HG03558 (cell line): ENCODE data around the gene TAF1D.
"Not testable (repeated sequence)": the region's sequence is repeated elsewhere in the genome, so short reads cannot be mapped to it uniquely, and the experiment has no call there.

Source experiments
- ATAC-seq: cut with Tn5 transposase; IDR thresholded peaks from one replicate; pipeline ENCODE4 v1.9.1; 2021; ENCODE audit warnings: moderate number of reproducible peaks; ENCODE audit not compliant: unreplicated experiment; ENCODE audit errors: extremely low read depth

Gene TAF1D

DNA sequence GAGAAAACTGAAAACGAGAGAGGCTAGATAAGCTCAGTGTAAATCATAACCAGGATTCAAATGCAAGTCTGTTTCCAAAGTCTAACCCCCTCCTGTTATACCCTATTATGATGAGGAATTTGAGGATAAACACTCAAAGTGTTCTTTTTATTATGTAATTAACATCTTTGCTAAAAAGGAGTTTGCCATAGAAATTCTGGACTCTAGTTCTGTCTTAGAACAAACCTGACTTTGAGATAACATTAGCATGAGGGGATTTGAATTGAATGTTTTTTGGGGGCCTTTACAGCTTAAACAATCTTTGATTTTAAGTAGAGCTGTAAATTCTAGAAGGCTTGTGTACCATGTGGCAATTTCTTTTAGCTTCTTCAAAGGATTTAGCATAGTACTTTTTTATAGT lies 9.7 kb upstream of the TAF1D start:
- ATAC-seq, result no peak

DNA sequence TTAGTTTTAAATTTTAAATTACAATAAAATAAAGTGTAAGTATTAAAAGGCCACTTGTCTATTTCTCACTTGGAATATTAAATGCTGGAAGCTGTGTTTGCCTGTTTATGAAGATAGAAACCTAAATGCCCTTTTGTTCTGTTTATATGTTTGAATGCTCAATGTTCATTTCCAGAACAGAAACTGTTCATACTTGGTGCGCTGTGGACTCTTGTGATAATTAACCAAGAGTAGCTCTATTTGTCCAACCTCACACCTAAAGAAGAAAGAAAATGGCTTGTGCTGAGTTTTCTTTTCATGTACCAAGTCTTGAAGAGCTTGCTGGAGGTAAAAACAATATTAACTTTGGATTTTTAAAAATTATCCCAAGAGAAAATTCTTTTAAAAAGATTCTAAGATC lies 5.8 kb upstream of the TAF1D start:
- peak; percentile 94 for ATAC-seq

DNA sequence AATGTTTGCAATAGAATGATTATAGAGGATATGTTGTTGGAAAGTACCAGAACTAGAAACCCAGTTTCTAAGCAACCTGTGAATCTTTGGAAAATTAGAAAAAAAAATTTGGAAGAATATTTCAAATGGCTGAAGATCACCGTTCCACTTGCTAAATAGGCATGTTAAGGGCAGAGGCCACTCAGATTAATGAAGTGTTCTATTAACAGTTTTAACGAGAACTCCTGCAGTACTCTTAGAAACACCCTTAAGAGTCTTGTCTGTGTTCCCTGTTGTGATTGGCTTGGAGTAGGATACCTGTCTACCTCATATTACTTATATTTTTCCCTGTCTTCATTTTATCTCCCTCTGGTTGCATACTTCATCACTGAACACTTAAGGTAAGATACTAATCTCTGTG lies 4.8 kb upstream of the TAF1D start:
- ATAC-seq, result no peak

GRCh38 chr11:93745005-93745755 lies 3.9 kb upstream of the TAF1D start:
- not testable (repeated sequence) for ATAC-seq

GRCh38 chr11:93744669-93745004 lies 3.3 kb upstream of the TAF1D start:
- no peak for ATAC-seq

- no peak for ATAC-seq
These were observed 2.0 kb upstream of the TAF1D start for GRCh38 chr11:93743291-93743690.

DNA sequence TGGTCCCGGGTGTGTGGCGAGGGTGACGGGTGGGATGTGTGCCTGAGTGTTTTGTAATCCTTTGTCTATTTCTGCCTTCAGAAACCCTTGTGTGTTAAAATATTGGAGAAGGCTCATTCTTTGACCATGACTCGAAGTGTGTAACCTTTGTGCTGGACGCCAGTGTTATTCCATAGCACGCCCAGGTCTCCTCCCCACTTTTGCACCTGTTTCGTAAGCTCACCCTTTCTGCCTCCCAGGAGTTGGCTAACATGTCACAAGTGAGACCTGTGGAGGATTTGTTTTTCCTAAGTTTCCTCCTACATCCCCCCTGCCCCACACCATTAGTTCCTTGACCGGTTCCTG lies 559 bp upstream of the TAF1D start:
- no peak for ATAC-seq

DNA sequence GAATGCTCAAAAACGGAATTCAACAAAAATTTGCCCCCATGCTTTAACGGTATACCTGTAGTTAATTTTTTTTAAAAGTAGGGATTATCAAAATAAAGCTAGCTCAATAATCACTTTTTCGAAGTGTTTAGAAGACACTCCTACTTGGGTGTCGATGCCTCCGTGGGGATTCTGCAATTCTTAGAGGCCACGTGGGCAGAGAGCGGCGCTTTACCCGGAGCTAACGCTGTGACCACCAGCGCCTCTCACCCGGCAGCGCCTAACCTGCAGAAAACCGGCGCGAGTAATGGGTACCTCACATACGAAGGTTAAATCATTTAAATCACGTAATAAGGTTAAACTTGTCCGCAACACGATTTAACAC lies 583 bp downstream of the TAF1D start:
- ATAC-seq, result peak; percentile 18

DNA sequence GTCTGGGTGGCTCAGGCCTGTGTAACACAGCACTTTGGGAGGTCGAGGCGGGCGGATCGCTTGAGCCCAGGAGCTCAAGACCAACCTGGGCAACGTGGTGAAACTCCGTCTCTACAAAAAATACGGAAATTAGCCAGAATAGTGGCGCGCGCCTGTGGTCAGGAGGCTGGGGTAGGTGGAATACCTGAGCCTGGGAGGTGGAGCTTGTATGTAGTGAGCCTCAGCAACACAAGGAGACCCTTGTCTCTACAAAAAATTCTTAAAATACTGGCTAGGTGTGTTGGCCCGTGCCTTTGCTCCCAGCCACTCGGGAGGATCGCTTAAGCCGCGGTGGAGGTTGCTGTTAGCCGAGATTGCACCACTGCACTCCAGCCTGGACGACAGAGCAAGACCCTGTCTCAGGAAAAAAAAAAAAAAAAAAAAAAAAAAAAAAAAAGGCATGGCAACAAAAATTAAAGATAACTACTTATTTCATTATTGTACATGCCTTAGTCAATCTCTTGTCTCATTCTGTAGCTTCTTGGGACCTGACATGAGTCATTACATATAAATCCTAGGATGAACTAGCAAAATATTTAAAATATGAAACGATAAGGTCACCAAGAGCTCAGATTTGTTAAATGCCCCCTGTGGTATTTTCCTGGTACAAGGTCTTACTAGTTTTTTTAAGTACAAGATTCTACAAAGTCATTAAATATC lies 1.1 kb downstream of the TAF1D start:
- no peak for ATAC-seq

- no peak for ATAC-seq
These were observed 2.6 kb downstream of the TAF1D start for GRCh38 chr11:93738647-93739081.

GRCh38 chr11:93737904-93738612 lies 3.2 kb downstream of the TAF1D start:
- ATAC-seq, result no peak

GRCh38 chr11:93736129-93736528 lies 5.2 kb downstream of the TAF1D start:
- ATAC-seq, result no peak

GRCh38 chr11:93735627-93736026 lies 5.7 kb downstream of the TAF1D start:
- no peak for ATAC-seq

DNA sequence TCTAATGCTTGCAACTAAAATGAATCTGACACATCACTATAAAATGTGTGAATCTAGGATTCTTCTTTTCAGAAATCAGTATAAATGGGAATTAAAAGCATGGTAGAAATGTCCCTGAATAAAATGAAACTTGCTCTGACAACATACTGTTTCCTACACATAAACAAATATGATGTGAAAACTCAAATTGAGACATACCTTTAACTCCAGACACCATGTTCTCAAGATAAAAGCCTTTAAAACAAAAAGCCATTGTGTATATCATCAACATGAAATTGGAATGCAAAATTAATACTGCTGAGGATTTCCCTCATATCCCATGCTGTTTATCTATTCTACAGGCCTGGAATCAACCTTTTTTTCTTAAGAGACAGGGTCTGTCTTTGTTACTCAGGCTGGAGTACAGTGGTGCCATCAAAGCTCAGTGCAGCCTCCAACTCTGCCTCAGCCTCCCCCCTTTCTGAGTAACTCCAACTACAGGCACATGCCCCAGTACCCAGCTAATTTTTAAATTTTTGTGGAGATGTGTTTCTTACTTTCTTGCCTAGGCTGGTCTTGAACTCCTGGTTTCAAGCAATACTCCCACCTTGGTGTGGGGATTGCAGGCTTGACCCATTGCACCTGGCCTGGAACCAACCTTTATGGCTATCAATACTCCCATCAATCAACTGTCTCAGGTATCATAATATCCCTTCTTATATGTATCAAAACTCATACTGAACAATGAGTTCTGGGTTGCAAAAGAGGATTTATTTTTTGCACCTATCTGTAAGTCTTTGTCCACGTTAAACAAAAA lies 6.7 kb downstream of the TAF1D start:
- ATAC-seq, result no peak

DNA sequence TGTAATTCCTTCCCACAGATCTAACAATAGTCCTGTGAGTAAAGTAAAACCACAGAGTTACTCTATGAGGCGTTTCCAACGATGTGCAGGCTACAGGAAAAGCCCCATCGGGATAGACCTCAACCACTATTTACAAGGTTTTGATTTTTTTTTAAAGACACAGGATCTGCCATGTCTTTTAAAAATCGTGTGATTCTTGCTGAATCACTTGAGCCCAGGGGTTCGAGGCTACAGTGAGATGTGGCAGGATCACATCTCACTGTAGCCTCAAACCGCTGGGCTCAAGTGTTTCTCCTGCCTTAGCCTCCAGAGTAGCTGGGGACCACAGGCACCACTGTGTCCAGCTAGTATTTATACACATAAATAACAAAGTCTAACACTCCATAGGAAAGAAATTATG lies 7.8 kb downstream of the TAF1D start:
- no peak for ATAC-seq

- no peak for ATAC-seq
These were observed 8.9 kb downstream of the TAF1D start for GRCh38 chr11:93732237-93732892.

GRCh38 chr11:93730108-93731107 lies 10.9 kb downstream of the TAF1D start:
- ATAC-seq, result no peak

DNA sequence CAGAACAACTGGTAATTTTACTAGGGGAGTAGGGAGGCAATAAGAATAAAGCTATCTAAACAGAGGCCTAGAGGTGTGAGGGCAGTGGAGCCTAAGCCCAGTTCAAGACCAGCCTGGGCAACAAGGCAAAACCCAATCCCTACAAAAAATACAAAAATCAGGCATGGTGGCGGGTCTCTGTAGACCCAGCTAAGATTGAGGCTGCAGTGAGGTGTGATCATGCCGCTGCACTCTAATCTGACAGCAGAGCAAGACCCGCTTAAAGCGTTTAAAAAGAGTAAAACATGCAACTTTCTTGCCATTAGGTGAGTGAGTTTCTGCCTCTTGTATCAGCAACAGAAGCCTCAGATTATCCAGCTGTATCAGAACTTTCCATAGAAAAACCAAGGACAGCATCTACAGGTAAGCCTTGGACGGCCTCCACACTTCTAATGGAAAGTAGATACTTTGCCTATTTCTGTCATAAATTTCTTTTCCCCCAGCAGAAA lies 12.1 kb downstream of the TAF1D start:
- ATAC-seq, result no peak

DNA sequence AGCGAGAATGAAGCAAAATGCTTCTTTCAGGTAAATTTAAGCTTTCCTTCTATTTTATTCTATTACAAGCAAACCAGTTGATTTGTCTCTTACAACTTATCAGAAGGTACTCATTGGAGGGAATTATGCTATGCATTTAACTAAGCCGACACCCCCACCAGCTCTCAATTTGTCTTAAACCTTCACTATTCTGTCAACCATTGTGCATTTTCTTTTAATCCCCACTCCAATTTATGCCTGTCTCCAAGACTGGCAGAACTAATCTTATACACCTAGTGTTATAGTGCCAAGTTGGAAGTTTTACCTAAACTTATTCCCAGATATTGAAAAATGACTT lies 12.5 kb downstream of the TAF1D start:
- ATAC-seq, result no peak
